GM18502 (cell line): ENCODE measurements around the gene AMN1.
"Not testable (repeated sequence)": the region's sequence is repeated elsewhere in the genome, so short reads cannot be mapped to it uniquely, and the experiment has no call there.

Experiments used
- ATAC-seq: cut with Tn5 transposase; IDR thresholded peaks from one replicate; pipeline ENCODE4 v1.9.1; 2021; ENCODE audit warnings: mild to moderate bottlenecking; ENCODE audit not compliant: unreplicated experiment, poor library complexity

The AMN1 gene

GRCh38 chr12:31728917-31729640 lies at the start of gene AMN1:
Gene AMN1, minus strand, starts transcription at chr12:31729021. Its CDS starts 13 bp downstream, at chr12:31729008.
- peak; percentile 95 for ATAC-seq

DNA sequence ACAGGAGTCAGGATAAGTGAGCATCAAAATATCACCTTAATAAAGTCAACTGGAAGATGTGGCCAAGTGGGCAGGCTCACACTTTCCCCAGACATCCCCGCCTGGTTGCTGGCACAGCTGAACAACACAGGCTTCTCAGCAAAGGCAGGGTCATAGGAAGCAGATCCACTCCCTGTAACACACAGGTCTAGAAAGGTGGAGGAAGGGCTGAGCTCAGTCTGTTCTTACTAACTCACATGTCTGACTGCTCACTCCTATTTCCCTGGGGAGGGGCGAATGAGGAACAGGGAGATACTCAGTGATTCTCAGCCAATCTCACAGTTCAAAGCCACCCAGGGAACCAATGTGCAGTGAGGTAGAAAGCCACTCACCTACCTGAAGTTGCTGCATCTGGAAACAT lies 45.0 kb upstream of the AMN1 start:
- peak; percentile 84 for ATAC-seq

DNA sequence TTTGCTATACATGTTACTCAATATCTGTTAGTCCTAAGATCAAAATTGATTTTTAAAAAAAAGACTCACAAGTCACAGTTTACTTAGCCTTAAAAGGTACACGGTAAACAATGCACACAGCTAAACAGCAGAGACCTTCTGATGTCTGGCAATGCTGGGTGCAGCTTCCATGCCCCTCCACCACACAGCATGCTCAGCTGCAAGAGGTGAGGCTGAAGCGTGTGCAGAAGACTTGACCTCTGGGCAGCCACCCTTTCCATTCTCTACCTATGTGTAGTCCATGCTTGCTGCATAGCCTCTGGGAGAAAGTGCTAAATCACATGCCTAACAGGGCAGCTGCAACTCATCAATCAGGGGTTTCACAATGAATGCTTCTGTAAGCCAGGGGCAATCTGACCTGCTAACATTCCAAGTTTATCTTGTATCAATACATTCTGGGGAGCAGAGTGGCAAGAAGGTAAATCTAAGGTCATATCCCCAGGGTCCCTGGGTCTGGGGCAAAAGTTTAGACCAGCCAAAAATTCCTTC lies 44.5 kb upstream of the AMN1 start:
- ATAC-seq, result peak; percentile 56

DNA sequence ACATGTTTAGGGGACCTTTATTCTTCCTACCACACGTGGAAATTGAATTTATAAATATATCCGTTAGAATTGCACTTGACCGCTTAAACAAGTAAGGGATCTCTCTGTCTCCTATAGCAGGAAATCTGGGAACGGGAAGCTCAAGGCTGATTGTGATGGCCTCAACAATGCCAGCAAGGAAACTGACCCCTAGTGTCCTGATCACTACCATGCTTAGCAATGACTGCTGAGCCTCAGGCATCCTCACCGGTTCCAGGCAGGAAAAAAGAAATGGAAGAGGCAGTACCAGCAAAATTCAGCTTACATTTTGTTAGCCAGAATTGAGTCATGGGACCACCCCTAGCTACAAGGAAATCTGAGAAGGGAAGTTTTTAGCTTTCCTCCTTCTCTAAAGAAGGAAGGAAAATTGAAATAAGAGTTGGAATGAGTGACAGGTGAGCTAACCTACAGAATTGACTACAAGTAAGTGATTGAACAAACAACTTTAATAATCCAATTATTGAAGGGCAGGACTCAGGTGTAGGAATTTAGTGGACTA lies 43.9 kb upstream of the AMN1 start:
- ATAC-seq, result no peak

GRCh38 chr12:31772186-31772585 lies 43.4 kb upstream of the AMN1 start:
- no peak for ATAC-seq

DNA sequence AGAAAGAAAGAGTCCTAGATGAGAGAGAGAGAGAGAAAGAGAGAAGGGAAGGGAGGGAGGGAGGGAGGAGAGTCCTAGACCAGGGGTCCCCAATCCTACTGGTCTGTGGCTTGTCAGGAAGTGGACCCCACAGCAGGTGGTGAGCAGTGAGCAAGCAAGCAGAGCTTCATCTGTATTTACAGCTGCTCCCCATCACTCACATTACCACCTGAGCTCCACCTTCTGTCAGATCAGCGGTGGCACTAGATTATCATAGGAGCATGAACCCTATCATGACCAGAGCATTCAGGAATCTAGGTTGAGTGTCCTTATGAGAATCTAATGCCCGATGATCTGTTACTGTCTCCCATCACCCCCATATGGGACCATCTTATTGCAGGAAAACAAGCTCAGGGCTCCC lies 39.2 kb upstream of the AMN1 start:
- ATAC-seq, result no peak

DNA sequence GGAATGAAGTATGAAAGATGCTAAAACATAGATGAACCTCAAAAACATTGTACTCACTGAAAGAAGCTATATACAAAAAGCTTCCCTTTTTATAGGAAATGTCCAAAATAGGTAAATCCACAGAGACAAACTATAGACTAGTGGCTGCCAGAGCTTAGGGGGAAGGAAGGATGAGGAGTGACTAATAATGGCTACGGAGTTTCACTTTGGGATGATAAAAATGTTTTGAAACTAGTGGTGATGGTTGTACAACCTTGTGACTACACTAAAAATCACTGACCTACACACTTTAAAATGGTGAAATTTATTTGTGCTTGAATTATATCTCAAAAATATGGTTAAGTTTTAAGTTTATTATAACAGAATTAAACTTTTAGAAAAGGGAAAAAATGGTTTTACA lies 37.1 kb upstream of the AMN1 start:
- ATAC-seq, result no peak

- ATAC-seq, result peak; percentile 45
Observed at GRCh38 chr12:31759632-31760459, 31.0 kb upstream of the AMN1 start.

GRCh38 chr12:31758297-31758696 lies 29.5 kb upstream of the AMN1 start:
- ATAC-seq, result not testable (repeated sequence)

- no peak for ATAC-seq
Observed at GRCh38 chr12:31756977-31757420, 28.2 kb upstream of the AMN1 start.

- ATAC-seq, result no peak
Observed at GRCh38 chr12:31752450-31752849, 23.6 kb upstream of the AMN1 start.

- ATAC-seq, result no peak
Observed at GRCh38 chr12:31751085-31751484, 22.3 kb upstream of the AMN1 start.

DNA sequence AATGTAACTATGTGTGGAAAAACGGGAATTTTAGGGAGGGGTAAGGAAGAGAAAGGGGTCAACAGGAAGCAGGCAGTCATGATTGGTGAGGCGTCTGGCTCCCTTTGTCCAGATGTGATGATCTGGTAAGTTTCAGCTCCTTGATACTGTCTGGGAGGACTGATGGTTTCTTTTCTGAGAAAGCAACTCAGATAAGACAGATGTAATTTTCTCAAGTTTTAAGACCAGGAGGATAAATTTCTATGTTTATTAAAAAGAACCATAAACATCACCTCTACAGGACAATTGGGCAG lies 21.9 kb upstream of the AMN1 start:
- no peak for ATAC-seq

DNA sequence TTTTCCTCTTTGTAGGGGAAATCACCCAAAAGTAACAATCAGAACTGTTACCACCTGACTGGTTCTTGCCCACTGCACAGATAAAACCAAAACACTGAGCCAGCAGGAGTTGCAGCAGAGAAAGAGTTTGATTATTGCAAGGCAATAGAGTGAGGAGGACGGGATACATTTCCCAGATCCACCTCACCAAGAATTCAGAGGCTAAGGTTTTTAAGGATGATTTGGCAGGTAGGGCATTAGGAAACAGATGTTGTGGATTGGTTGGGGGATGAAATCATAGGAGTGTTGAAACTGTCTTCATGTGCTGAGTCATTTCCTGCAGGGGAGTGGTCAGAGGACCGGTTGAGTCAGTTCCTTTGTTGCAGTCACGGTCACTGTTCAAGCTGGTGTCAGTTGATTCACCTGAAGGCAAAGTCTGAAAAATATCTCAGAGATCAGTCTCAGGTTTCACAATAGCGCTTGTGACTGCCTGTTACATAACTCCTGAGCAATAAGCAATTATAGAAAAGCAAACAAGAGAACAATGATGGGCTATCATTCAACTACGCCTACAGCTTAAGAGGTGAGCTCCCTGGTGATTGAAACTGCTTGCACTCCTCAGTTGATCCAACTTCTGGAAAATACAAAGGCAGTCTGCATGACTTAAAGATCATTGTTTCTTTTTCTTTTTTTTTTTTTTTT lies 20.3 kb upstream of the AMN1 start:
- ATAC-seq, result peak; percentile 83

GRCh38 chr12:31745242-31745641 lies 16.4 kb upstream of the AMN1 start:
- ATAC-seq, result no peak

- ATAC-seq, result not testable (repeated sequence)
Observed at GRCh38 chr12:31744363-31744762, 15.5 kb upstream of the AMN1 start.

GRCh38 chr12:31742891-31743290 lies 14.1 kb upstream of the AMN1 start:
- no peak for ATAC-seq

DNA sequence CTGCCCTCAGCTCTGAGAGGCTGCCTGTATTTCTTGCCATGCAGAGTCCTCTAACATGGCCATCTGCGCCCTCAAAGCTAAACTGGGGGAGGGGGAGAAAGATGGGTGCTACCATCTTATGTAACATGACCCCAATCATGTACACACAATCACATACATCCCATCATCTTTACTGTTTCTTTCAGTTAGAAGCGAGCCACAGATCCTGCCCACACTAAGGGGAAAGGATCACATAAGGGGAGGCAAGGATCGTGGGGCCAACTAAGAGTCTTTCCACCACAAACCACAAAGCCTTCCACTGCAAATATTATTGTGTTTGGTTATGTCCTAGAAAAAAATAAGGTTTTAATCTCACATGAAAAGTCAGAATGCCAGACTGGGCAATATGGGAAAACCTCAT lies 11.8 kb upstream of the AMN1 start:
- ATAC-seq, result no peak

- no peak for ATAC-seq
Observed at GRCh38 chr12:31737763-31738162, 8.9 kb upstream of the AMN1 start.

- ATAC-seq, result no peak
Observed at GRCh38 chr12:31737345-31737744, 8.5 kb upstream of the AMN1 start.

- peak; percentile 67 for ATAC-seq
Observed at GRCh38 chr12:31736472-31736871, 7.7 kb upstream of the AMN1 start.
